ENCODE data around the gene CAVIN1. TPM values are rescaled to one million over a fixed set of nuclear protein-coding genes. Genes with fewer than 3 reads are reported as not detected.

The CAVIN1 gene
- polyA plus RNA-seq, 3 donors, result 0.01 TPM; not detected in 2

DNA sequence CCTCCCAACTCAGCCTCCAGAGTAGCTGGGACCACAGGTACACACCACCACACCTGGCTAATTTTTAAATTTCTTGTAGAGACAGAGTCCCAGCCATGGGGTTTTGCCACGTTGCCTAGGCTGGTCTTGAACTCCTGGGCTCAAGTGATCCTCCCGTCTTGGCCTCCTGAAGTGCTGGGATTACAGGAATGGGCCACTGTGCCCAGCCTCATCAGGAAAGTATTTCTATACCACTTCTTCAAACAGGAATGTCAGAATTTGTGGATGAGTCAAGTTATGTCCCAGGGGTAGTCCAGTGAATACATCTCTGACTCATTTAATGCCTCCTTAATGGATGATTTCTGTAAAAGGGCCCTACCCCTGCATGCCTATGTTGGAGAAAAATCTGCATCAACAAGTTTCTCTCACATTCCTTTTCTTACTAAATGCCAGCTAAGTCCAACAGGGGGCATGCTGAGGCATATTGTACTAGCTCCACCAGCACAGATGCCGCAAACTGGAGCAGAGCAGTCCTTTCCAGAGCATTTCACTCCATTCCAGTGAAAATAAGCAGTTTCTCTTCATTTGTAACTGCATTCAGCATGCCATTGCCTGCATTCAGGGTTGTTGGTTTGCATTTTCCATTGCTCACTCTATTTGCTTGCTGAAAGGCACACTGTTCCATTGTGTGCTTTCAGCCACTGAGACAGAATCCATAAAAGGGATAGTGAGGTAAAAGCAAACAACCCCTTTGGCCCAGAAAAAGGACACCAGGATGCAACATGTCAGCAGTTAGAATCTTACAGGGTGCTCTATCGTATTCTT lies 5.3 kb upstream of the CAVIN1 start:
- peaks cover 30 to 52% (median 33%) of the 10 kb centered on the region in 3 donors for H3K27me3 Mint-ChIP-seq (ENCODE audit: low read depth in 3 of 3)
- Histone ChIP-seq H3K4me3 (replicated peaks in 1 of 3; ENCODE audit: low read depth in 2 of 3, low read length in 3 of 3) (no peak overlapping the region), H3K79me2 (ENCODE audit: insufficient read depth, low read length) (no peaks in the 10 kb centered on the region), H3K4me1 (ENCODE audit: control insufficient read depth in 1 of 2, insufficient read depth in 2 of 2, low read length in 2 of 2) (peaks cover 5 to 10% of the 10 kb centered on the region in 2 donors), H3K27ac (ENCODE audit: low read depth in 1 of 2, low read length in 2 of 2) (no peak overlapping the region), H3K9me3 (replicated peaks in 1 of 2; ENCODE audit: control insufficient read depth in 1 of 2, insufficient read depth in 1 of 2, low read length in 2 of 2) (no peaks in the 10 kb centered on the region), H3K27me3 (ENCODE audit: control insufficient read depth in 2 of 2, insufficient read depth in 2 of 2, low read length in 2 of 2) (peaks cover 7 to 22% of the 10 kb centered on the region in 2 donors), H2AFZ (ENCODE audit: insufficient read depth, low read depth, low read length, poor library complexity, severe bottlenecking) (no peak overlapping the region), H3K9ac (ENCODE audit: insufficient read depth, low read length, poor library complexity, severe bottlenecking) (no peak overlapping the region), H3K36me3 (replicated peaks in 1 of 2; ENCODE audit: control insufficient read depth in 1 of 2, insufficient read depth in 2 of 2, low read length in 2 of 2) (no peaks in the 10 kb centered on the region), H3K4me2 (replicated peaks; ENCODE audit: extremely low read depth, low read length, poor library complexity, severe bottlenecking) (no peak overlapping the region), H4K20me1 (ENCODE audit: insufficient read depth, low read length) (no peaks in the 10 kb centered on the region)
- peaks cover 0 to under 1% of the 10 kb centered on the region in 2 donors for H3K36me3 Mint-ChIP-seq
- H3K4me1 Mint-ChIP-seq, result peaks cover 8% of the 10 kb centered on the region
- peaks cover 0 to 7% (median 0%) of the 10 kb centered on the region in 7 donors for H3K9me3 Mint-ChIP-seq
- DNase-seq, result peak; percentile 34 to 52 (median 46)
- TF ChIP-seq, protein P1, sequence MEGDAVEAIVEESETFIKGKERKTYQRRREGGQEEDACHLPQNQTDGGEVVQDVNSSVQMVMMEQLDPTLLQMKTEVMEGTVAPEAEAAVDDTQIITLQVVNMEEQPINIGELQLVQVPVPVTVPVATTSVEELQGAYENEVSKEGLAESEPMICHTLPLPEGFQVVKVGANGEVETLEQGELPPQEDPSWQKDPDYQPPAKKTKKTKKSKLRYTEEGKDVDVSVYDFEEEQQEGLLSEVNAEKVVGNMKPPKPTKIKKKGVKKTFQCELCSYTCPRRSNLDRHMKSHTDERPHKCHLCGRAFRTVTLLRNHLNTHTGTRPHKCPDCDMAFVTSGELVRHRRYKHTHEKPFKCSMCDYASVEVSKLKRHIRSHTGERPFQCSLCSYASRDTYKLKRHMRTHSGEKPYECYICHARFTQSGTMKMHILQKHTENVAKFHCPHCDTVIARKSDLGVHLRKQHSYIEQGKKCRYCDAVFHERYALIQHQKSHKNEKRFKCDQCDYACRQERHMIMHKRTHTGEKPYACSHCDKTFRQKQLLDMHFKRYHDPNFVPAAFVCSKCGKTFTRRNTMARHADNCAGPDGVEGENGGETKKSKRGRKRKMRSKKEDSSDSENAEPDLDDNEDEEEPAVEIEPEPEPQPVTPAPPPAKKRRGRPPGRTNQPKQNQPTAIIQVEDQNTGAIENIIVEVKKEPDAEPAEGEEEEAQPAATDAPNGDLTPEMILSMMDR (IDR thresholded peaks at IDR 0.05), result peak; percentile 78
- no peak overlapping the region for H3K27ac Mint-ChIP-seq
- no peak overlapping the region for H3K4me3 Mint-ChIP-seq
- intact Hi-C loops (cut with micrococcal nuclease), result loop anchor here (5.0 to 10.0 kb wide), 3 partner anchors 34 to 89 kb away; no protein-coding TSS in a partner anchor
- WGBS (ENCODE audit: insufficient coverage), result 20% methylated on average over 1 of the region's 4 CpGs

DNA sequence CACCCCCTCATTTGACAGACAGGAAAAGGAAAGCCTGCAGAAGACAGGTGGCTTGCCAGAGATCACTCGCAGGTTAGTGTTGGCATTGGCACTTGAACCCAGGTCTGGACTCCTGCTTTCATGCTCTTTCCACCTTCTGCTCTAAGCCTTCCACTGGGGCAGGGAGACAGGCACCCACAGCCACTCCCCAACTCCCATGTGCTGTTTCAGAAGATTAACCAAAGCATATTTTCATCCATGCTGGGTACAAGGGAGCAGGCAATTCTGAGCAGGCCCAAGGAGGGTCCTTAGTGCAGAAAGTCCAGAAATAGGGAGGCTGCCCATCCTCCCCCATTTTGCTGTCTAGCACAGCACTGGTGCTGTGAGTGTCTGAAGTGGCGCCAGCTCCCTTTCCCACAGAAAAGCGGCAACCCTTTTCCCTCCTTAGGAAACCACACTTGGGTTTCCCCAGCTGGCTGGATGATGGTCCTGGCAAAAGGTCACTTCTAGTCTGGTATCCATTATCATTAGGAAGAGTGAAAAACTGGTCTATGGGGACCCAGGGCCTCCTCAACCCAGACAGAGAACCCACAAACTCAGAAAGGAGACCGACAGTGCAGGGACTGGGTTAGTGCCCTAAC lies 2.0 kb upstream of the CAVIN1 start:
- H3K4me1 Mint-ChIP-seq, result peaks cover 20% of the 10 kb centered on the region
- TF ChIP-seq, protein P1 (IDR thresholded peaks at IDR 0.05), result no peak

More for the DNA sequence above, 2.0 kb upstream of the CAVIN1 start:
- H3K27me3 ChIP-seq (ENCODE audit: control insufficient read depth in 2 of 2, insufficient read depth in 2 of 2, low read length in 2 of 2), result peaks cover 37 to 54% of the 10 kb centered on the region in 2 donors
- 80% methylated on average over 1 of the region's 4 CpGs for WGBS (ENCODE audit: insufficient coverage)
- H3K4me1 ChIP-seq (ENCODE audit: control insufficient read depth in 1 of 2, insufficient read depth in 2 of 2, low read length in 2 of 2), result peaks cover 17 to 28% of the 10 kb centered on the region in 2 donors
- no peak overlapping the region for H3K27ac ChIP-seq (ENCODE audit: low read depth in 1 of 2, low read length in 2 of 2)
- no peak overlapping the region for H3K4me2 ChIP-seq (replicated peaks; ENCODE audit: extremely low read depth, low read length, poor library complexity, severe bottlenecking)
- no peak overlapping the region for H3K9ac ChIP-seq (ENCODE audit: insufficient read depth, low read length, poor library complexity, severe bottlenecking)
- H3K9me3 Mint-ChIP-seq, result peaks cover 0 to 27% (median 11%) of the 10 kb centered on the region in 7 donors
- peaks cover 59 to 78% (median 59%) of the 10 kb centered on the region in 3 donors for H3K27me3 Mint-ChIP-seq (ENCODE audit: low read depth in 3 of 3)
- peak overlapping the region in 1 of 2 donors; percentile 61 for H3K4me3 Mint-ChIP-seq
- no peak overlapping the region for H3K4me3 ChIP-seq (replicated peaks in 1 of 3; ENCODE audit: low read depth in 2 of 3, low read length in 3 of 3)
- no peaks in the 10 kb centered on the region for H4K20me1 ChIP-seq (ENCODE audit: insufficient read depth, low read length)
- DNase-seq, result no peak
- no peak overlapping the region for H3K27ac Mint-ChIP-seq
- H3K9me3 ChIP-seq (replicated peaks in 1 of 2; ENCODE audit: control insufficient read depth in 1 of 2, insufficient read depth in 1 of 2, low read length in 2 of 2), result peaks cover 0 to 13% of the 10 kb centered on the region in 2 donors
- intact Hi-C loops (cut with micrococcal nuclease), result loop anchor here (5.0 to 10.0 kb wide), 3 partner anchors 37 to 92 kb away; no protein-coding TSS in a partner anchor
- H3K79me2 ChIP-seq (ENCODE audit: insufficient read depth, low read length), result no peaks in the 10 kb centered on the region
- no peaks in the 10 kb centered on the region for H3K36me3 ChIP-seq (replicated peaks in 1 of 2; ENCODE audit: control insufficient read depth in 1 of 2, insufficient read depth in 2 of 2, low read length in 2 of 2)
- H3K36me3 Mint-ChIP-seq, result peaks cover 7 to 8% of the 10 kb centered on the region in 2 donors
- H2AFZ ChIP-seq (ENCODE audit: insufficient read depth, low read depth, low read length, poor library complexity, severe bottlenecking), result no peak overlapping the region
